Astrocyte of the cerebellum (primary cell): Measurements from ENCODE around the gene F8.

ENCODE experiments used
- DNase-seq: peaks from one replicate; pipeline ENCODE4 v3.0.0-alpha.2; 2011; ENCODE audit warnings: low read depth
- H3K4me3 ChIP-seq: 2 replicates; pipeline ENCODE4 v1.5.1; 2011; ENCODE audit warnings: mild to moderate bottlenecking, low read depth, low read length, moderate library complexity
- in situ Hi-C: cut with HindIII; loops from 2 replicates; pipeline ENCODE4 v1.10.0; 2017; ENCODE audit warnings: low sequenced_read_pairs
- TF ChIP-seq, protein P1 (sequence below): IDR thresholded peaks from 2 replicates; pipeline ENCODE4 v1.5.1; 2012; ENCODE audit warnings: low read length, low read depth, moderate library complexity, mild to moderate bottlenecking; ENCODE audit errors: missing control alignments

Gene F8

DNA sequence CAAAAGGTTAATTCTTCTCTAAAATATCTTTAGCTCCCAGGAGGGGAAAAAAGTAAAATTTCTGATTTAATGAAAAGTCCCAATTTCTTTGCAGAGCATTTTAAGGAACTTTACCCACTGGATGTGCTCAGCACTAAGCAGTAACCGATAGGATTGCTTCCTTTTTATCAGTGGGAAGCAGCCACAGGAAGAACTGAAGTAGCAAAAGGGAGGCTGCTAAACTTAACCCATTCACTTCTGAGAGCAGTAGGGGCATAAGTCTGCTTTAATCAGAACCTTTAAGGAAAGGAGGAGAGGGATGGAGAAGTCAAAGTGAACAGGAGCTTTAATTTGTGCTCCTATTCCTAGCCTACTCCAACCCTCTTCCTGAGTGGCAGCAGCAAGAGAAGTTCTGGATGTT lies at the start of gene F8:
Gene F8 (minus strand): TSS at position 139 of the 400 bp plus-strand sequence. CDS start 171 bp downstream, outside the sequence.
- DNase-seq, result no peak
- H3K4me3 ChIP-seq, result no peak within 1 kb of the TSS
- in situ Hi-C loops, result no loop called here
- TF ChIP-seq, protein P1, sequence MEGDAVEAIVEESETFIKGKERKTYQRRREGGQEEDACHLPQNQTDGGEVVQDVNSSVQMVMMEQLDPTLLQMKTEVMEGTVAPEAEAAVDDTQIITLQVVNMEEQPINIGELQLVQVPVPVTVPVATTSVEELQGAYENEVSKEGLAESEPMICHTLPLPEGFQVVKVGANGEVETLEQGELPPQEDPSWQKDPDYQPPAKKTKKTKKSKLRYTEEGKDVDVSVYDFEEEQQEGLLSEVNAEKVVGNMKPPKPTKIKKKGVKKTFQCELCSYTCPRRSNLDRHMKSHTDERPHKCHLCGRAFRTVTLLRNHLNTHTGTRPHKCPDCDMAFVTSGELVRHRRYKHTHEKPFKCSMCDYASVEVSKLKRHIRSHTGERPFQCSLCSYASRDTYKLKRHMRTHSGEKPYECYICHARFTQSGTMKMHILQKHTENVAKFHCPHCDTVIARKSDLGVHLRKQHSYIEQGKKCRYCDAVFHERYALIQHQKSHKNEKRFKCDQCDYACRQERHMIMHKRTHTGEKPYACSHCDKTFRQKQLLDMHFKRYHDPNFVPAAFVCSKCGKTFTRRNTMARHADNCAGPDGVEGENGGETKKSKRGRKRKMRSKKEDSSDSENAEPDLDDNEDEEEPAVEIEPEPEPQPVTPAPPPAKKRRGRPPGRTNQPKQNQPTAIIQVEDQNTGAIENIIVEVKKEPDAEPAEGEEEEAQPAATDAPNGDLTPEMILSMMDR, result no peak

DNA sequence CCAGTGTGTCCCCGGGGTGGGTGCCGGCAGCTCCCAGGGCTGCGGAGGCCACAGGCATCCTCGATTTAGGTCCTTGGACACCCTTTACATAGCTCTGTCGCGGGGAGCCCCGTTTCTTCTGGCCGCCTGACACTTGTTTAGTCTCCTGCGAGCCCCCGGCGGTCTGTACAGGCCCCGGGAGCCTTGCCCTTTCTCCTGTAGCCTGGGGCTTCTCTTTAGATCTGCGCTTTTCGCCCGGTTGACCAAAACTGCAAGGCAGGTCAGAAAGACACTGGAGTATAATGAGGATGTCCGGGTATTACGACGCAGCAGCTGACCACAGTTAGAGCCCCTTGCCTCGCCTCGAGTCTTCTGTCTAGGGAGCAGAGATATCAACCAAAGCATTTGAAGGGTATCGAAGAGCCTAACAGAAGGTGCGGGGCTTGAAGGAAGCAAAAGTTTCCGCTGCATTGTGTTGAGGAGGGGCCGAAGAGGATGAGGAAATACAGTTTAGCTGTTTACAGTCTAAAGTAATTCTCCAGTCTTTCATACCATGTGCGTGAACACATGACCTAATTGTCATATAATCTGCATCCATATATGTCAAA lies 49.3 kb upstream of the F8 start:
- peak overlapping the region; percentile 65 for H3K4me3 ChIP-seq
- in situ Hi-C loops, result no loop called here
- DNase-seq, result no peak
- TF ChIP-seq, protein P1, result no peak

DNA sequence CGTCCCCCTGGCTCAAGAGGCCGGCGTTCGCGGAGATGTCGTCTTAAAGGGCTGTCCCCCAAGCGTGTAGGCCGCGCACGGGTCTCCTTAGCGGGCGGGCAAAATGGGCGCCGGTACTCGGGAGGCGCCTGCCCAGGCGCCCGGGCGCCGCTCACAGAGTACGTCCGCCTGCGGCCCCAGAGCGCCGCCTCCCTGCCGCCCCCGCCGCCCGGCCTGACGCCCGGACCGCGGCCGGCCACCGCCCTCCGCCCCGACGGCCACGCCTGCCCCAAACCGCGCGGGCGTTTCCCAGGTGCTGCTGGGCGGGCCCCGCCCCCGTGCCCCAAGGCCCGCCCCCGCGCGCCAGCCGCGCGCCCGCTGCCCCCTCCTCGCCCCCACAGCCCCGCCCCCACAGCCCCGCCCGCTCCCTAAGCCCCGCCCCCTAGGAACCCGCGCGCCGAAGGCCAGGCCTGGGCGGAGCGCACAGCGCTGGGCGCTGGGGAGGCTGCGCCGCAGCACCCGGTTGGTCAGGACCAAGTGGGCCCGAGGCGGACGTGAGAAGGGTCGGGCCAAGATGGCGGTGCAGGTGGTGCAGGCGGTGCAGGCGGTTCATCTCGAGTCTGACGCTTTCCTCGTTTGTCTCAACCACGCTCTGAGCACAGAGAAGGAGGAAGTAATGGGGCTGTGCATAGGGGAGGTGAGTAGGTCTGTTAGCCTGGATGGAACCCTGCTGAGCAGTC lies 48.6 kb upstream of the F8 start, which contains the start of the genes BRCC3, CMC4 and MTCP1:
Gene BRCC3 (plus strand): TSS at position 534 of the 719 bp plus-strand sequence. CDS start 20 bp downstream, at position 554.
Gene CMC4 (minus strand): TSS at position 162 of the 719 bp plus-strand sequence. CDS start 7,113 bp downstream, outside the sequence.
Gene MTCP1 (minus strand): TSS at position 162 of the 719 bp plus-strand sequence. CDS start 5,126 bp downstream, outside the sequence.
- in situ Hi-C loops, result no loop called here
- peak within 1 kb of the TSS; percentile 65 for H3K4me3 ChIP-seq
- peak; percentile 36 for DNase-seq
- TF ChIP-seq, protein P1, result no peak

DNA sequence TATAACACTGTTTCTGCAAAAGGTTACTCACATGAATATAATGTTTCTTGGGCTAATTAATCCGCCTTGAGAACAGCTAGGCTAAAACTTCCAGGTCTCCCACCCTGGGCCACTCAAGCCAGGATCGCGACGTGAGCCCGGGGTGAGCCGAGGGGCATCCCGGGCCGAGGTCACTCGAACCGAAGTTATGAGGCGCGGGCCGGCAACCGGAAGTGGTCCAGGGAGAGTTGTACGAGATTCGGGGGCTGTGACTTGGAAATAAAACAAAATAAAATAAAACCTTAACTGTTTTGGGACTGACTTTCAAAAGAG lies 48.1 kb upstream of the F8 start:
- no peak for DNase-seq
- in situ Hi-C loops, result no loop called here
- peak overlapping the region; percentile 56 for H3K4me3 ChIP-seq
- TF ChIP-seq, protein P1, result no peak

DNA sequence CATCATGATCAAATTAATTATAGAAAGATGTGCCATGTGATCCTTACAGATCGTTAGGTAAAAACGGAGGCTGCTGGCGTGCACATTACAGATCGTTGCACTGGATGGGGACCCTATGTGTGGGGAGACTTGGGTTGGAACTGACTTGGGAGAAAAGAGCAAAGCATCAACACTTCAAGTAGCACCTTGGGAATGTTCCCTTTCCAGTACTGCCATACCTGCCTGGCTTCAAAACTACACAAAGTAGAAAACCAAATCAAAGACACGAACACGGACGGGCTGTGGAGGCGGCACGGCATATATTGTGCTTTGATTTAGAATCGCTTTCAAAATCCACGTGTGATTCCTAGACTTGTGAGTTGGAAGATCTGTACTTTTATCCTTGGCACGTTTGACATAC lies 47.5 kb upstream of the F8 start:
- in situ Hi-C loops, result no loop called here
- TF ChIP-seq, protein P1, result no peak
- H3K4me3 ChIP-seq, result peak overlapping the region; percentile 56
- no peak for DNase-seq

DNA sequence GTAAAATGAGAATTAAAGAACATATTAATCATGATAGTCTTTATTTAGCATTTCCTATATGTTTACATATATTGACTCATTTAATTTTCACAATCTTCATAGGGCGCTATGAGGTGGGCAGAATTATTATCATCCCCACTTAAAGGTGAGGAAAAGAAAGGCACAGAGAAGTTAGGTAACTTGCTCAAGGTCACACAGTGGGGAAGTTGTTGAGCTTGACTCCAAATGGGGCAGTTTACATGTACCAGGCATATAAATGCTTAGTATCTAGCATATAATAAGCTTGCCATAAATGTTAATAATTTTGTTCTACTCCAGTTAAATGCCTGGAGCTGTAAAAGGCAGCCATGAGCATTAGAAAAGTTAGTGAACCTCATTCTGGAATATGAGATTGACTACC lies 46.9 kb upstream of the F8 start:
- DNase-seq, result no peak
- in situ Hi-C loops, result no loop called here
- TF ChIP-seq, protein P1, result no peak
- no peak overlapping the region for H3K4me3 ChIP-seq
